NCI-H2227 (cell line): Measurements from ENCODE around the gene C6orf136.

ENCODE experiments used
- DNase-seq: peaks from one replicate; lab custom pipeline; 2025; ENCODE audit not compliant: unreplicated experiment; lab: John Stamatoyannopoulos, UW

C6orf136 gene, protein sequence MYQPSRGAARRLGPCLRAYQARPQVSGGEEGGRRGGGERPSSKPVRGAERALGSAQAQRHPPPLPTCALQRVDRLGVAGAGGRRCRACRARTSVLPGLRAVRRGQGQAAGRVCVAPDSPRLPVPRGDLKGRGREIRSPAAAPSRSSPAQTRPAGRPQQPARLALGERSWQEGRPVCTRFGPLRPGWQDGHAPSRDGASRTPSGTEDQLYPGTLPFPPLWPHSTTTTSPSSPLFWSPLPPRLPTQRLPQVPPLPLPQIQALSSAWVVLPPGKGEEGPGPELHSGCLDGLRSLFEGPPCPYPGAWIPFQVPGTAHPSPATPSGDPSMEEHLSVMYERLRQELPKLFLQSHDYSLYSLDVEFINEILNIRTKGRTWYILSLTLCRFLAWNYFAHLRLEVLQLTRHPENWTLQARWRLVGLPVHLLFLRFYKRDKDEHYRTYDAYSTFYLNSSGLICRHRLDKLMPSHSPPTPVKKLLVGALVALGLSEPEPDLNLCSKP

DNA sequence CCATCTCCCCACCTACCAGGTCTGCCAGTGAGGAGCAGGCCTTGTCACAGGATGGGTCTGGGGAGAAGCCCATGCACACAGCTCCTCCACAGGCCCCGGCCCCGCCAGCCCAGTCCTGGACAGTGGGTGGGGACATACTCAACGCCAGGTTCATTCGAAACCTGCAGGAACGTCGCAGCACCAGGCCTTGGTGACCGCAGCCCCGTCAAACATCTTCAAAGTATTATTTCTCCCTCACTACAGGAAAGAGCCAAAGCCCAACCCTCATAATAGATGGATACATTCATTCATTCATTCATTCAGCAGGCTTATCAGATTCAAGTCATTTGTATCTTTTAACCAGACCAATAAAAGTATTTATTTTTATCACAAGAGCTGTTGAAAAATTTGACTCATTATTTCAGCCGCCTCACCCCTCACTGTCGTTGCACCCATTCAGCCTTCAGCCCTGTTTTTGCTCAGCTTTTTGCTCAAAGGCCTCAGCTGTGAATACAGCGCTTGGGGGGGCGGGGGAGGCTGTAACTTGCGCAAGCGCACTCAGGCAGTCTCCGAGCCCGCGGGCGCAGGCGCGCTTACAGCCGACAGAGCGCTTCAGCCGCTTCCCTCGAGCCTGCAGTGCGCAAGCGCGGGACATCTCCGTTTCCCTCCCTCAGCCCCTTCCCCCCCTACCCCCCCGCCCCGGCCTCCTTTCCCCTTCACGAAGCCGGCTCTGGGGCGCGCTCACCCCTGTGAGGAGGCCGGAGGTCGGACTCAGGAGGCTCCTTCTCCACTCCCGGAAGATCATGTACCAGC is at the start of gene C6orf136:
Gene C6orf136, plus strand, starts transcription at position 684 of the 792 bp plus-strand sequence. Its CDS starts 99 bp downstream, at position 783.
- peak; percentile 96 for DNase-seq

DNA sequence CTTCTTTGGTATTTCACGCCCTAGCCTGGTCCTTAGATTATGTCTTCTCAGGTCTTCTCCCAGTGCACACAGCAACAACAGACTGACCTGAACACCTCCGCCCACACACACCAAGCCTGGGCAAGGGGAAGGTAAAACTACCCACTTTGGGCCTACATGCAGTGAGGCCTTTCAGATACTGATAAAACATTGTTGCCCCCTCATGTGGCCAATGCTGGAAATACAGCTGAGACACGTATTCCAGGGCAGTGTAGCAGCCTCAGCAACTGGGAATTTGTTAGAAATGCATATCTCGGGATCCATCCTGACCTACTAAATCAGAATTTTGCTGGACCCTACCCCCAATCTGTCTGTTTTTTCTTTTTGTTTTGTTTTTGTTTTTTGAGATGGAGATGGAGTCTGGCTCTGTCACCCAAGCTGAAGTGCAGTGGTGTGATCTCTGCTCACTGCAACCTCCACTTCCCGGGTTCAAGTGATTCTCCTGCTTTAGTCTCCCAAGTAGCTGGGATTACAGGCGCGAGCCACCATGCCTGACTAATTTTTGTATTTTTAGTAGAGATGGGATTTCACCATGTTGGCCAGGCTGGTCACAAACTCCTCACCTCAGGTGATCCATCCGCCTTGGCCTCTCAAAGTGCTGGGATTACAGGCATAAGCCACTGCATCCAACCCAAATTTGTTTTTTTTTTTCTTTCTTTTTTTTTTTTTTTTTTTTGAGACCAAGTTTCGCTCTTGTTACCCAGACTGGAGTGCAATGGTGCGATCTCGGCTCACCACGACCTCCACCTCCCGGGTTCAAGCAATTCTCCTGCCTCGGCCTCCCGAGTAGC is 49.4 kb upstream of the C6orf136 start:
- DNase-seq: peak; percentile 87

DNA sequence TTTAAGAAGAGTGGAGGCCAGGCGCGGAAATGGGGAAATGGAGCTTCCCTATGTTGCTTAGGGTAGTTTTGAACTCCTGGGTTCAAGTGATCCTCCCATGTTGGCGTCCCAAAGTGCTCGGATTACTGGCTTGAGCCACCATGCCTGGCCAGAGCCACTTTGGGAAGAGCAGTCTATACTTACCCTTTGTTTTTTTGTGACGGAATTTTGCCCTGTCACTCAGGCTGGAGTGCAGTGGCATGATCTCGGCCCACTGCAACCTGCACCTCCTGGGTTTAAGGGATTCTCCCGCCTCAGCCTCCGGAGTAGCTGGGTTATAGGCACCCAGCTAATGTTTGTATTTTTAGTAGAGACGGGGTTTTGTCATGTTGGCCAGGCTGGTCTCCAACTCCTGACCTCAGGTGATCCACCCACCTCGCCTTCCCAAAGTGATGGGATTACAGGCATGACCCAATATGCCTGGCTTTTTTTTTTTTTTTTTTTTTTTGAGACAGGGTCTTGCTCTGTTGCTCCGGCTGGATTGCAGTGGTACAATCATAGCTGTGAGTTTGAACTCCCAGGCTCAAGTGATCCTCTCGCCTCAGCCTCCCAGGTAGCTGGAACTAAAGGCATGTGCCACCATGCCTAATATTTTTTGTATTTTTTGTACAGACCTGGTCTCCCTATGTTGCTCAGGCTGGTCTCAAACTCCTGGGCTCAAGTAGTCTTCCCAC is 47.9 kb upstream of the C6orf136 start:
- no peak for DNase-seq

DNA sequence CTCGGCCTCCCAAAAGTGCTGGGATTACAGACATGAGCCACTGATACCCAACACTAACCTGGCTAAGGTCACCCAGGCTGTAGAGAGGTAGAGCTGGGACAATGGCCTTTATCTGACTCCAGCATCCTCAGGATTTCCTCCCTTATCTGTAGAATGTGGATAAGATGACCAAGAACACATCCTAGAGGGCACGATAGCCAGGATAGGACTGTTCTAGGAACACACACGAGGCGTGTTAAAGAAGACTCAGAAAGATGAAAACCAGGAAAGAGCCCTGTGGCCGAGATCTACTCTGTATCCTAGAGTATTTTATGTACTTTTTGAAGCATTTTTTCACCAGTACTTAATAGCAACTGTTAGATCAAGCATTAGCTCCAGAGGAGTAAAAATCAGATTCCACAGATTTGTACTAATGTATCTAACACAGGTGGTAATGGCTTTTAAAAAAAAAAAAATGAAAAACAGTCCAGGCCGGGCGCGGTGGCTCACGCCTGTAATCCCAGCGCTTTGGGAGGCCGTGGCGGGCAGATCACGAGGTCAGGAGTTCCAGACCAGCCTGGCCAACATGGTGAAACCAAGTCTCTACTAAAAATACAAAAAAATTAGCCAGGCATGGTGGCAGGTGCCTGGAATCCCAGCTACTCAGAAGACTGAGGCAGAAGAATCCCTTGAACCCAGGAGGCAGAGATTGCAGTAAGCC is 47.2 kb upstream of the C6orf136 start:
- DNase-seq: no peak

DNA sequence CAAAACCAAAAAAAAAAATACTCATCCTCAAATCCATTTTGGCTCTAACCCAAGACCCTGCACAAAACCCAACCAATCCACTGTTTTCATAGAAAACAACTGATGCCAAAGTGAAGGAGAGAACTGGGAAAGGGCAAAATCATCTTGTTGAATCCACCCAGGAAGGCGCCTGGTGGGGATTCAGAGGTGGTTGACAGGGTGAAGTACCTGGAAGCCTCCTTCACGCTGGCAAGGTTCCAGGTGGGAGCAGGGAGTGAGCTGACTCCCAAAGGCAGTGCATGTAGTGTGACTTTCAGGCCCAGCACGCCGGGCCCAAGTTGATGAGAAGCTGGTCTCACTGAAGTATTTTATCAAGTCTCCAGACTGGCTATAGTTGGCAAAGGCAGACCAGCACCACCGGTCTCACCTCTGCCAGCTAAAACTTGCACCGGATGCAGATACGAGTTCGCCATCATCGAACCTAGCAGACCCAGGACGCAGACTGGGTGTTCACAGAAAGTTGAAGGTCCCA is 46.4 kb upstream of the C6orf136 start:
- no peak for DNase-seq

DNA sequence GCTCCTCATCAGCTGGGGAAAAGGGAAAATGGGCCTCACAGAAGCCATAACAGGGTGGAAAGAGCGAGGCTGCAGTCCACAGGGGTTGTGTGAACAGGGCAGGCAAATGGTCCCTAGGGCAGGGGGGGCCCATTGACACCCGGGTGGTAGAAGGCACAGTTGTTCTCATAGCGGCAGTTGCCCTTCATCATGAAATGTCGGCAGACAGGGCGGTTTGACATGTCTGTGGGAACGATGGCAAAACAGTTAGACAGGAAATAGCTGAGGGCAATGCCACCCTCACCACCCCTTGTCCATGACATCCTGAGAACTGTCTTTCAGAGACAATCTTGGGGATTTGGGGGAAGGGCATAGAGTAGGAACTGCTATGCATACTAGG is 45.5 kb upstream of the C6orf136 start:
- DNase-seq: no peak

DNA sequence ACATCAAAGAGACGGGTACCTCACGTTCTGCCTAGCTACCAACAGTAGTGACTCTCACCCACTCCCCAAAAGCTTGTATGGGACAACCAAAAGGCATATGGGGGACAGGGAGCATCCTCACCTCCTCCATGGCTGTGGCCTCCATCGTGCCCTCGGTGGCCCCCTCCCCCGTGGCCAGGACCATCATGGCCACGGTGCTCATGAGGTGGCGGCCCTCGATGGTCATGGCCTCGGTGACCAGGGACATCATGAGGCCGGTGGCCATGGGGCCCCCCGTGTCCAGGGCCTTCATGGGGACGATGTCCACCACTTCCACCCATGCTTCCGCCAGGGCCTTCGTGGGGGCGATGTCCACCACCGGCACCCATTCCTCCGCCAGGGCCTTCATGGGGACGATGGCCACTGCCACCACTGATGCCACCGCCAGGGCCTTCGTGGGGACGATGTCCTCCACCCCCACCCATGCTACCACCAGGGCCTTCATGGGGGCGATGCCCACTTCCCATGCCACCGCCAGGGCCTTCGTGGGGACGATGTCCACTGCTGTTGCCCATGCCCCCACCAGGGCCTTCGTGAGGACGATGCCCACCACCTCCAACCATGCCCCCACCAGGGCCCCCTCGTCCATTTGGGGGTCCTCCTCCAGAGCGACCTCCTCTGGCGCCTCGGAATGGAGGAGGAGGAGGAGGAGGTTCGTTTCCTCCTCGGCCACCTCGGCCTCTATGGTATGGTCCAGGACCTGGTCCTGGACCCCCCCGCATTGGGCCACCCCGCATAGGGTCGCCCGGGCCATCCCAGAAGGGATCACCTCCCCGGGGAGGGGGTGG is 44.9 kb upstream of the C6orf136 start:
- DNase-seq: no peak

DNA sequence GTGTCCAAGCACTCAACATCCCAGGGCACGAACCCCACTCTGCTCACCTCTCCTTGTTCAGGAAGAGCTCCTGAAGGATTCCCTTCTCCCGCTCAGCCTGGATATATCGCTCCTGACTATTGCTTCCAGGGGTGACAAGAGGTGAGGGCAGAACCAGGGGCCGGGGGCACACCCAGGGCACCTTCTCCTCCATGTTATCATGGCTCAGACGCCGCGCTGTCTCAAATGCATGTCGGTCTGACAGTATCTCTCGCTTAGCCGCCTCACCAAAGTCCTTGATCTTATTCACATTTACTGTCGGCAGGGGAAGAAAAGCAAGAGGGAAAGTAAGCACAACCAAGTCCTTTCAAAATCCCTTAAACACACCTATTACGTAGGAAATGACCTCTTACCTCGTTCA is 43.0 kb upstream of the C6orf136 start:
- no peak for DNase-seq

DNA sequence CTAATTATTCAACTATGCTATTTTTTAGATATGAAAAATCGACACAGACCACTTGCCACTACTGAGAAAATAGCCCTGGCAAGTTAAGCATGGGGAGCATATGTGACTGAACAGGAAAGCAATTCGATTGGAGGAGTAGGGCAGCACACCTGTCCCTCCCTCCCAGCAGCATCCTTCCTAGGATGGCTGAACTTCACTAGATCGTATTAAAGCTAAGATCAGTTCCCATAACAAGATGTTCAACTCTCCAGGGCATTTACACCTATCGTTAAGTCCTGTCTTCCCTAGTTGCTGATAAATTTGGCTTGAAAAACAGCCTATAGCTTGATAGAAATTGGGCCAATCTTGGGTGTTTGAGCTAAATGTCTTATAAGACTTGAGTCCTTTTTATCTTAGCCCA is 36.9 kb upstream of the C6orf136 start:
- DNase-seq: no peak

DNA sequence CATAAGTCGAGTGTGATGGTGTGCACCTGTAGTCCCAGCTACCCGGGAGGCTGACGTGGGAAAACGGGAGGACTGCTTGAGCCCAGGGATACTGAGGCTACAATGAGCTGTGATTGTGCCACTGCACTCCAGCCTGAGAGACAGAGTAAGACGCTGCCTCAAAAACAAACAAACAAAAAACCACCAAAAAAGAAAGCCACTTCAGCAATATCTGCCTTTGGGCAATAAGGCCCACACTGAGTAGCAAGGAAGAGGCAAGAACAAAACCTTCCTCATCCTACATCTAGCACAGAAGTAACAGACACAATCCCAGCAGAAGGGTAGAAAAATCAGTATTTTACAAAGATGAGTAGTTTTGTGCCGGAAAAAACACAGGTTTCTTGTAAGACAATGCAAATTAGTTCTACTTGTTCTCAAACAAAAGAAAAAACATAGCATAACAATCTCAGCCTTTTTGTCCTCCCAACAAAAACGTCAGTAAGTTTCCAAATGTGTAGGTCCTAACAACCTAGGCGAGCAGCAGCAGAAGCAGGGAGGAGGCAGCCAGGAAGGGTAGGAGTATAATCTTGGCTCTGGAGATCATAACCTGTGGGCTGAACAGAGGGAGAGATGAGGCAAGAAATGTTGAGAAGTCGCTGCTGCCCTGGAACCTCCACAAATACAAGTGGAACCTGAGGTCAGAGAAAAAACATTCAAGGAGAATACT is 35.6 kb upstream of the C6orf136 start:
- no peak for DNase-seq

DNA sequence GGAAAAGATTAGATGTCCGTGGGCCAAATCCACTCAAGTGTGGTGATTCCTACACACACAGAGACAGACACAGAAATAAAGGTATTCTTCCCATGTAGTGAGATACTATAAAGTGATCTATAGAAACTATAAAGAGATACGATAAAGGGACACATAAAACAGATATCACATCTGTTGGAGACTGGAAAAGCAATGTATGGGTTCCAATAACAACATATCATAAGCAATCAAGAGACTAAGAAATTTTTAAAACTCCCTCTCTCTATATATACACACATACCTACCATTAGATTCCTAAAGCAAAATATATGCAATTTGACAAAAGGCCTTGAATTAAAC is 35.1 kb upstream of the C6orf136 start:
- DNase-seq: no peak

DNA sequence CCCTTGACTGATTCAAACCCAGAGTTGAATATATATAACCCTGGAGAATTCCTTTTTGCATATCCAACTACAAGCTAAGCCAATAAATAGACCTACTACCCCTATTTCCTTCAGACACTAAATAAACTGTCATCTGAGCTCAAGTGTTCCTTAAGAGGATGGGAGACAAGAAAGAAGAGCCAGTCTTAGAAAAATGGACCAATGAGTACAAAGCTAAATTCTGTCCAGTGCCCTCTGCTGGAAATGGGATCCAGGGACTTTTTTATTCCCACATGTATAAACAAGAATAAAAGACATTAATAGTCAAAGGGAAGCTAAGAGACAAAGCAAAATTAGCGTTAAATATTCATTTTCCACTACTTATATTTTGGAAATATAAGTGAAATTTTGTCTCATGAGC is 34.7 kb upstream of the C6orf136 start:
- DNase-seq: peak; percentile 30

DNA sequence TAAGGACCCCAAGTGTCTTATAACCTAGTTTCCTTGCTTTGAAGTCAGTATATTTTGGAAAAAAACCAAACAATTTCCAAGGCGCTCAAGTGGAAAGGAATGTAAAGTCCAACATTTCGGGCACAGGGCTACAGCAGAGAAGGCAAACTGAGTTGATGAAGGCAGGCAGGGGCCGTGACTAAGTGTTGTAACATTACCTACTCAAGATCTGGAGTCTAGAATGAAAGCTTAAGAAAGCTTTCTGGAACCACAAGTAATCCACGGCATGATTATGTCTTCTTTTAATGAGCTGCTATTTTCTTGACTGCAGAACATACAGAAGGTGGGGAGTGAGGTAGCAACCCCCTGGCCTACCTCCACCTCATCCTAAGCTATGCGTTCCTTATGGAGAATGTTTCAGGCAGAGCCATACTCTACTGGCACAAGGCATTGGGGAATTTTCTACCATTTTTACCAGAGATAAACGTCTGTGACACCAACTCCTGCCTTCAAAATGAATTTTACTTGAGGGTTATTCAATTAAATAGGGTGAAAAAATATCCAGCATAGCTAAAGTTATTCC is 34.2 kb upstream of the C6orf136 start:
- DNase-seq: no peak

DNA sequence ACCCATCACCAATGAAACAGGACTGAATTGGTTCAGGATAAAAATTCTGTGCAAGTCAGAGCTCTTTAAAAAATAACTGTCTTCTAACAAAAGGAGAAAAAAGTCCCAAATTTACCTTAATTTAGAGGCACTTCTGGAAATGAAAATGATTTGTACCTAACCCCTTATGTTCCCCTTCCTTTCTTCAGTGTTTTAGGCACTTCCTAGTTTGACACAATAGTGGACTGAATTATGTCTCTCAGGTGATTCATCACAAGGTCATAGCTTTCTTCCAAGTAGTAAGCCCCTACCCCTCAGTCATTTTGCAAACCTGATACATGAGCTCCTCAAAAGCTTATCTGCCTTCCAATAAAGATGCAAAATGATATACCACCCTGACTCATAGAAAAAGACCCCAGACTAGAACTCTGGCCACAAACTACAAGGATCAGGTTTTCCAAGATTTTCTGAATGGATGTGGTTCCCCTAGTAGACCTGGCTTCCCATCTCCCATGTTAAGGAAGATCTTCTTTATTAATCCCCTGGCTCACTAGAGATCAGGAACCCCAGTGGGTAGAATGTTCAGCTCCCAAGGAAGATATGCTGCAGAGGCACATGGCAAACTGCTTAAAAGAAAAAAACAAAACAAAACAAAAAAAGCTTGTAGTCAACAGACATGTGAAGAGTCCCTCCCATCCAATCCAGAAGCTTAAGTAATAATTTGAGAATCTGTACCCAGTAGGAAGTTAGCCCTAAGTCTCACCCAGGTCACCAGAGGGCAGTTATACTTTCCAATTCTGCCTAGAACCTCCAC is 33.5 kb upstream of the C6orf136 start:
- DNase-seq: no peak

DNA sequence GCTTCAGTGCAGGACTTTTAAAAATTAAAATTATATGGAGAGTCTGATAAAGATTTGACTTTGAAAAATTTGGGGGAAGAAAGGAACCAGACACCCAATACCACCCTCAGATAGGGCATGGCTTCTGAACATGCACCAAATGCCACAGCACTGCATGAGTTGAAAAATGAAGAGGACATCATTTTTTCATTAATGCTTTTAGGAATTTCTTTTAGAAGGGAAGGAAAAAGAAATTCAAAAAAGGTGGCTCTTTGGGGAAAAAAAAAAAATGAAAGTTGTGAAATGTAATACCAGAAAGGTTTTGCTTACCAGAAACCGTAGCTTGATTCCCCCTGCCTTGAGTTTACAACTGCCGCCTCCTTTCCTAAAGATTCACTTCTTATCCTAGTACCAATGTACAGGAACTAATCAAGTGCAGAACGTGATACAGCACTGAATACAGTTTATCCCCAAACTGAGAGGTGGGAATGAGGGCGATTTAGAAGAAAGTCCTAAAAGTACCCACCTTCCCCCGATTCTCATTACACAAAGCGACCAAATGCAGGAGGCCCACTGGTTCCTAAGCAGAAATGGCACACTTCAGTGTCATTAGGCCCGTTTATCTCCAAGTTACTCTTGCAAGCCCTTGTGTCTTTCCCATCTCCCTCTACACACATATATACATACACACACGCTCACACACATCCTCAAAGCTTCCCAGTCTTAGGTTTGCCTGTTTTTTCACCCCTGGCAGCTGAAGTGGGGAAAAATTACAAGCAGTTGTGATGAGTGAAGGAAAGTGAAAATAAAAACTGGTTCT is 32.7 kb upstream of the C6orf136 start:
- DNase-seq: peak; percentile 59

DNA sequence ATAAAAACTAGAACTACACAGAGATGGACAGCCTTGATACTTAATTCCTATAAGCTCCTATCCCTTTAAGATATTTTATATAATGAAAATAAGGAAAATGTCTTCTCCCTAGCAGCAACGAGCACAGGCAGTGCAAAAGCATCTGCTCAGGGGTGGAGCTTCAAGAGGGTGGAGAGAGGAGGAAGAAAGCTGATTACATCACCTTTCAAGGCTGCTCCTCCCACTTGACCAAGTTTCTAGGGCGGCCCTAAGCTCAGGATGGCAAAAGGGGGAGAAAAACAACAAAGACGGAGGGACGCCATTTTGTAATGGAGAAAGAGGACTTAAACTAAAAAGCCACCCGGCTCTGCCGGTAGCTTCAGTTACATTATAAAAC is 32.1 kb upstream of the C6orf136 start:
- peak; percentile 98 for DNase-seq
